Measurements from ENCODE around the gene CDH4. TPM values are rescaled to one million over a fixed set of nuclear protein-coding genes. Genes with fewer than 3 reads are reported as not detected.

The CDH4 gene
- total RNA-seq, 1 donor from 2014 or later, result 39.7 TPM

DNA sequence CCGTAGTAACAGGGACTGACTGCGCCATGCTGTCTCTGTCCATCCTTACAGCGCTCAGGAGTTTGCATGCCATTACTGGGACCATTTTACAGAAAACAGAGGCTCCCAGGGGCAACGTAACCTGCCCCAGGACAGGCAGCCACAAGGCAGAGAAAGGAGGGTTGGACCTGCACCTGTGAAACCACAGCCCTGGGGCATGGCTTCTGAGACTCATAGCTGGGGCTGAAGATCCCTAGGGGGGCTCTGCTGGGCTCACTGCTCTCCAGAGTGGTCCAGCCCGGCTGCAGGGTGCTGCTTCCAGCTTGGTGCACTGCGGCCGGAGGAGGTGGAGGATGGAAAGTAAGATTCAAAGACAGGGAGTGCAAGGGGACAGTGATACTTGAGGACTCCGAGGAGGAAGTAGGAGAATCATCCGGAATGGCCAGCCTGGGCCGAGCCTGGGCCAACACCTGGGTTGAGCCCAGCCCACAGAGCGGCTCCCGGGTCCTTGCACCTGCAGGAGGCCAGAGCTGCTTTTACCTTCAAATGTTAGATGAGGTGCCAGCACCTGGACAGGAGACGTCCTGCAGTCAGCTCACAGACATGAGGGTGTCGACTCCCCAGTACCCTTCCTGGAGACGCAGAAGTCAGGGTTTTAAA lies 183.2 kb downstream of the CDH4 start:
- no peak for TF ChIP-seq CTCF (IDR thresholded peaks at IDR 0.05; ENCODE audit: insufficient read depth, low read length, poor library complexity, severe bottlenecking)
- H3K27me3 ChIP-seq (ENCODE audit: control insufficient read depth, insufficient read depth, low read length), result no peaks in the 10 kb centered on the region
- no peak overlapping the region for H3K4me3 ChIP-seq (ENCODE audit: low read depth, low read length)
- DNase-seq (ENCODE audit: low read depth), result no peak
- H3K36me3 ChIP-seq (ENCODE audit: control insufficient read depth, insufficient read depth, low read length), result no peaks in the 10 kb centered on the region

- H3K27me3 ChIP-seq (ENCODE audit: control insufficient read depth, insufficient read depth, low read length), result no peaks in the 10 kb centered on the region
- no peak for DNase-seq (ENCODE audit: low read depth)
- H3K36me3 ChIP-seq (ENCODE audit: control insufficient read depth, insufficient read depth, low read length), result no peaks in the 10 kb centered on the region
- no peak overlapping the region for H3K4me3 ChIP-seq (ENCODE audit: low read depth, low read length)
- TF ChIP-seq CTCF (IDR thresholded peaks at IDR 0.05; ENCODE audit: insufficient read depth, low read length, poor library complexity, severe bottlenecking), result no peak
These were observed 183.8 kb downstream of the CDH4 start for GRCh38 chr20:61435823-61436220.

DNA sequence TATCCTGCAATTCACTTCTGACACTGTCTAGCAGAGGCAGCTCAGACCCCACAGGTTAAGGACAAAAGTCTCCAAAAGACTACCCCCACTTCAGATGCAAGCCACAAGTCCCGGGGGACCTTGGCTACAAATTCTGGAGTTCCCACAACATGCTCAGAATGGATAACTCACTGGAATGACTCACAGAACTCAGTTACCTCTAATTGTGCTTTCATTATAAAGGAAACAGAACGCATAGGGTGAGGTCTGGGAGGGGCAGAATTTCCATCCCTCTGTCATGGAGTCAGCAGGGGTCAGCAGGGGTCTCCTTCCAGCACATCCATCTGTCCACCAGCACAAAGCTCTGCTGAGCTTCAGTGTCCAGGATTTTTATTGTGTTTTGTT lies 184.2 kb downstream of the CDH4 start:
- H3K27me3 ChIP-seq (ENCODE audit: control insufficient read depth, insufficient read depth, low read length), result no peaks in the 10 kb centered on the region
- H3K4me3 ChIP-seq (ENCODE audit: low read depth, low read length), result no peak overlapping the region
- no peak for TF ChIP-seq CTCF (IDR thresholded peaks at IDR 0.05; ENCODE audit: insufficient read depth, low read length, poor library complexity, severe bottlenecking)
- peak; percentile 37 for DNase-seq (ENCODE audit: low read depth)
- no peaks in the 10 kb centered on the region for H3K36me3 ChIP-seq (ENCODE audit: control insufficient read depth, insufficient read depth, low read length)

- Histone ChIP-seq H3K4me3 (ENCODE audit: low read depth, low read length) (no peak overlapping the region), H3K27me3 (ENCODE audit: control insufficient read depth, insufficient read depth, low read length) (no peaks in the 10 kb centered on the region), H3K36me3 (ENCODE audit: control insufficient read depth, insufficient read depth, low read length) (no peaks in the 10 kb centered on the region)
- TF ChIP-seq CTCF (IDR thresholded peaks at IDR 0.05; ENCODE audit: insufficient read depth, low read length, poor library complexity, severe bottlenecking), result peak; percentile 10
- peak; percentile 66 for DNase-seq (ENCODE audit: low read depth)
These were observed 184.7 kb downstream of the CDH4 start for GRCh38 chr20:61436667-61437279.

- Histone ChIP-seq H3K27me3 (ENCODE audit: control insufficient read depth, insufficient read depth, low read length) (no peaks in the 10 kb centered on the region), H3K36me3 (ENCODE audit: control insufficient read depth, insufficient read depth, low read length) (no peaks in the 10 kb centered on the region), H3K4me3 (ENCODE audit: low read depth, low read length) (no peak overlapping the region)
- no peak for TF ChIP-seq CTCF (IDR thresholded peaks at IDR 0.05; ENCODE audit: insufficient read depth, low read length, poor library complexity, severe bottlenecking)
- no peak for DNase-seq (ENCODE audit: low read depth)
These were observed 185.5 kb downstream of the CDH4 start for GRCh38 chr20:61437280-61438206.
